Fibroblast of skin of right quadriceps (primary cell): Measurements from ENCODE around the gene CAMTA1.
A peak's percentile ranks its signal among the peaks of the same experiment; 100 is the strongest.

Experiments used
- DNase-seq: peaks from one replicate; pipeline ENCODE4 v3.0.0-alpha.2; 2013

The CAMTA1 gene

GRCh38 chr1:7278827-7279765, 493.8 kb downstream of the CAMTA1 start:
- no peak for DNase-seq

- no peak for DNase-seq
Measured at GRCh38 chr1:7279769-7280168, 494.5 kb downstream of the CAMTA1 start.

- no peak for DNase-seq
Measured at GRCh38 chr1:7280347-7280960, 495.2 kb downstream of the CAMTA1 start.

- peak; percentile 84 for DNase-seq
Measured at GRCh38 chr1:7281821-7282220, 496.6 kb downstream of the CAMTA1 start.

- peak; percentile 49 for DNase-seq
Measured at GRCh38 chr1:7284839-7285435, 499.7 kb downstream of the CAMTA1 start.

- DNase-seq = no peak
Measured at GRCh38 chr1:7285856-7286454, 500.7 kb downstream of the CAMTA1 start.

GRCh38 chr1:7287013-7287412, 501.8 kb downstream of the CAMTA1 start:
- DNase-seq = no peak

- no peak for DNase-seq
Measured at GRCh38 chr1:7288992-7289391, 503.7 kb downstream of the CAMTA1 start.

- no peak for DNase-seq
Measured at GRCh38 chr1:7289694-7290093, 504.4 kb downstream of the CAMTA1 start.

GRCh38 chr1:7290971-7291970, 506.0 kb downstream of the CAMTA1 start:
- DNase-seq = peak; percentile 64

- no peak for DNase-seq
Measured at GRCh38 chr1:7292036-7292681, 506.9 kb downstream of the CAMTA1 start.

GRCh38 chr1:7292714-7293419, 507.6 kb downstream of the CAMTA1 start:
- DNase-seq = no peak

GRCh38 chr1:7293702-7294629, 508.7 kb downstream of the CAMTA1 start:
- no peak for DNase-seq

GRCh38 chr1:7294636-7295035, 509.4 kb downstream of the CAMTA1 start:
- no peak for DNase-seq

GRCh38 chr1:7295946-7296345, 510.7 kb downstream of the CAMTA1 start:
- DNase-seq = no peak

- no peak for DNase-seq
Measured at GRCh38 chr1:7296968-7297367, 511.7 kb downstream of the CAMTA1 start.

- DNase-seq = peak; percentile 40
Measured at GRCh38 chr1:7298145-7298544, 512.9 kb downstream of the CAMTA1 start.

GRCh38 chr1:7298749-7299151, 513.5 kb downstream of the CAMTA1 start:
- DNase-seq = peak; percentile 73

- peak; percentile 99 for DNase-seq
Measured at GRCh38 chr1:7299329-7299799, 514.1 kb downstream of the CAMTA1 start.

GRCh38 chr1:7299994-7300393, 514.7 kb downstream of the CAMTA1 start:
- peak; percentile 92 for DNase-seq
